ENCODE measurements around the gene AOAH.

AOAH gene

DNA sequence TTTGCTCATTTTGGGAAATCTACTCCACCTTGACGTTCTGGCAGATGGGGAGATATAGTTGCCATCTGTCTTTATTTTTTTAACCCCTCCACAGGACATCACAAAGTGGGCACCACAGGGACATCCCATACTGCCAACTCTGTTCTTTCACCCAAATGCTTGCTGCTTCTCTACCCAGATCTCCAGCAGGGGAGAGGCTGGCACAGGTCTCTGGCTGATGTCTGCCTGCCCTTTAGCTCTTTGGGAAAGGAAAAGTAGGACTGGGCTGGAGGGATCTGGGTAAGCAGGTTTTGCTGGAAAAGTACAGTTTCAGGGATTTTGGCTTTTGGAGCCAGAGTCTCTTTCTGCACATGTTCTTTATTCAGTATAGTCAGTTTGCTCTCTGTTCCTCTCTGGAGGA, 178.0 kb downstream of the AOAH start:
- no peak for DNase-seq (ENCODE audit: low spot score)

DNA sequence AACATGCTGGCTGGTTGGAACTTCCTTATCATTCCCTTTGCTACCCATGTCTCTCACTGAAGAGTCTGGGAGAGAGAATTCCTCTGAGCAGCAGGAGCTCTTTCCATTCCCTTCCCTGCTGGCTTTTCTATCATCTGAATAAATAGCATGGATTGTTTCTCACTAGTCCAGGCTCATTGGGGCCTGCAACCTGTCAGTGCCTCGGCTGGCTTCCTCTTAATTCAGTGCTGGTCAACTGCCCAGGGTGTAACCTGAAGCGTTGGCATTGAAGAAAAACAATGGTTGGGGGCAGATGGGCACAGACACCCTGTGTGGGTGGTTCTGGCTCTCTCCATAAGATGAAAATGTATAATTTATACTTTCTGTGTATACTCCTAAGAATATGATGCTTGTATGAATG, 179.0 kb downstream of the AOAH start:
- no peak for DNase-seq (ENCODE audit: low spot score)

- no peak for DNase-seq (ENCODE audit: low spot score)
These were observed 186.2 kb downstream of the AOAH start for GRCh38 chr7:36538126-36538525.

- DNase-seq (ENCODE audit: low spot score): no peak
These were observed 188.2 kb downstream of the AOAH start for GRCh38 chr7:36535866-36536664.

- DNase-seq (ENCODE audit: low spot score): no peak
These were observed 190.6 kb downstream of the AOAH start for GRCh38 chr7:36533717-36534116.

GRCh38 chr7:36532981-36533499, 191.3 kb downstream of the AOAH start:
- no peak for DNase-seq (ENCODE audit: low spot score)

GRCh38 chr7:36531951-36532350, 192.3 kb downstream of the AOAH start:
- DNase-seq (ENCODE audit: low spot score): no peak

- DNase-seq (ENCODE audit: low spot score): no peak
These were observed 193.8 kb downstream of the AOAH start for GRCh38 chr7:36530456-36530855.

DNA sequence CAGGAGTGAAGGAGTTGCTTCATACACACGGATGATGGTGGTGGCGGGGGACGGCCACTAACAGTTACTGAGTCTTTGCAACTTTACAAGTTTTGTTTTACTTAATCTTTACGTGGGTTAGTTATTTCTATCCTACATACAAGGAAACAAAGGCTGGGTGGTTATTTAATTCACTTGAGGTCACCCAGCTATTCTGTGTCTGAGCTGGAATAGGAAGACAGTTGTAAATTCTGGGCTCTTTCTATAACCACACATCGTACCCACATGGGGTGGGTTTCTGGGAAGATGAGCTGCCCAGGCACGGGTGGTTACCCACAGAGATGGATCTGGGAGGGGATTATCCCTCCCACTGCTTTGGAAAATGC, 196.8 kb downstream of the AOAH start:
- DNase-seq (ENCODE audit: low spot score): no peak

DNA sequence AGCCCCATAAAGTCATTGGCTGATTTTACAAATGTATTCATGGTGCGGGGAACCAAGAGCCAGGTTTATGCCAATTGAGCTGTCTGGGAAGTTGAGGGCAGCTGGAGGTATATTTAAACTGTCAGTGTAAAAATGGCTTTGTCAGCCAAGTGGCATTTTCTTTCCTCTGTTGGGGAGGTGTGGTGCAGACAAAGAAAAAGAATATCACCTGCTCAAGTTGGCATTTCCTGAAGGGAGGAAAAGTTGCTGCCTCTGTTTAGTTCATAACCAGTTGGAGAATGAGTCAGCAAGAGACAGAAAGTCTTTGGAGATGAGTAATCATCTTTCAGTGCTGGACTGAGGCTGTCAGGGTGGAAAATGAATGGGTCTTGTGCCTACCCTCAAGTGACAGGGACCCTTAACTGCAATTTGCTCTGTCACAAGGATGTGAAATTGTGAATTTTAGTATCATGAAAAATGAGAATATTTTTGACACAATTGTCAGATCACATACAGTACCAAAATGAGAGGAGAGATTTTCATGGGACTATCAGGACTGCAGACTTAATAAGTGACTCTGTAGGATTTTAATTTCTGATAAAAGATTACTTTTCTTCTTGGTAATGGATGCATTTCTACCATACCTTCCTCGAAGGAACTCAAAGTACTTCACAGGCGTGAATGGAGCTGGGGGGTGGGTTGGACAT, 197.3 kb downstream of the AOAH start:
- DNase-seq (ENCODE audit: low spot score): no peak

- DNase-seq (ENCODE audit: low spot score): no peak
These were observed 200.8 kb downstream of the AOAH start for GRCh38 chr7:36523371-36524101.

- DNase-seq (ENCODE audit: low spot score): no peak
These were observed 201.8 kb downstream of the AOAH start for GRCh38 chr7:36522453-36523007.

DNA sequence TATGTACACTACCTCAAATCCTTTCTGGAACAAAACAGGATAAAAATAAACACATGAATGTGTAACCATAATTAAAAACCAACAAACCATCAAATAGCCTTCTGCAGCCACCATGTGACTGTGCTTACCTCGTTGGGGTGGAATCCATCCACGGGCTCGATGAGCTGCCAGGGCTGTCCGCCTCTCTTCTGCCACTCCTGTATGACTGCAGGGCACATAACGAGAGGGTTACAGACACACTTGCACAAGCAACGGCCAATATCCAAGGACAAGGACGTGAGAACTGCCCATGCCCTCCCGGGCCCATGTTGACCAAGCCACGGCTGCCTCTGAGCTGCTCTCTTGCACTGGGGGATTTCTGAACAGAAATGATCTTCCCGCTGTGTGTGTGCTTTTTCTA, 202.4 kb downstream of the AOAH start:
- DNase-seq (ENCODE audit: low spot score): no peak

- DNase-seq (ENCODE audit: low spot score): no peak
These were observed 203.2 kb downstream of the AOAH start for GRCh38 chr7:36521133-36521532.

GRCh38 chr7:36515847-36516246, 208.4 kb downstream of the AOAH start:
- DNase-seq (ENCODE audit: low spot score): no peak

DNA sequence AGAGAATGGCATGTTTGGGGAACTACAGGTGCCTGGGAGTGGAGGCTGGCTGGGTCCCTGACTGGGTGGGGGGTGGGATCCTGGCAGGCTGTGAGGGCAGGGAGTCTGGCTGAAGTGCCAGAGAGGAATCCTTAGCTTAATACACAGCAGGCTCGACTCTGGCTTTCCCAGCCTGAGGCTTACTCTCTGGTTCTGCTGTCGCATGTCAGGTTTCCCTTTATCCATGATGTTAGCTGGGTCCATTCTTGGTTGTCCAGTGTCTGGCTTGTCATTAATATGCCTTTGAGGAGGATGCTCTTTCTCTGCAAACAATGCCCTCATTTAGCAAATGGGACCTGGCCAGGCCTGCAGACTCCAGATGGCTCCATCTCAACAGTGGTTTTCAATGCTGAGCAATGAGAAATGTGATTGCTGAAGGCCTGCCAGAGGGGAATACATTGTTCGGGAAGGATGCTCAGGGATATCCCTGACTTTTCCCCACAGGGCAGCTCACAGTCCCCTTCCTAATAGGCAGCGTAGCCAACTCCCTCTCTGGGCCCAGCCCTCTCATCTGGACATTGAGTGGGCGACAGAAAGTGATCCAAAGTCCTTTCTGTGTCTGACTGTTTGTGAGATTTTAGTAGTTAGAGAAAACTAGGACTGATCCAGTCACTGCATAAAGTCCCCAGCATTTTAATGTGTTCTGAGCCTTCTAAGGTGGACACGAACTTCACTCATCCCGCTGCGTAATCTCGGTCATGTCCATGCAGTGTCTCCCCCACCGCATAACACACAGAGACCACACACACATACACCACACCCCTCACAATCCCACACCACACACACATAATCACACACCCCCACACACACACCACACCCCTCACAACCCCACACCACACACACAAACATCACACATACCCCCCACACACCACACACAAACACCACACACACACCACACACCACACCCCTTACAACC, 209.7 kb downstream of the AOAH start:
- DNase-seq (ENCODE audit: low spot score): no peak

DNA sequence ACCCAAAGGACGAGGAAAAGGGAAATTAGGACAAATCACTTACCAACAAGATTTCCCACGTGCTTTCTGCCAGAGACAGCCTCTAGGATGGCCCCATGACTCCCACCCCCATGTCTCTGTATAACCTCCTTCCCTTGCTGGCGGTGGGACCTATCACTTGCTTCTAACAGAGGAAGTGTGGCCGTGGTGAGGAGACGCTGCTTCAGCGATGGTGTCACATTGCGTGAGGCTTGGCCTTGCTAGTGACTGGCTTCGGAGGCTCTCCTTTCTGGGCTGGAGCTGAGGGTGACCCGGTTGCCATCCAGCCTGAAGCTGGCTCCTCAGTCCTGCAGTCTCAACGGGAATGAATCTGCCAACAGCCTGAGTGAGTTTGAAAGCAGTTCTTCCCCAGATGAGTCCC, 210.9 kb downstream of the AOAH start:
- no peak for DNase-seq (ENCODE audit: low spot score)

DNA sequence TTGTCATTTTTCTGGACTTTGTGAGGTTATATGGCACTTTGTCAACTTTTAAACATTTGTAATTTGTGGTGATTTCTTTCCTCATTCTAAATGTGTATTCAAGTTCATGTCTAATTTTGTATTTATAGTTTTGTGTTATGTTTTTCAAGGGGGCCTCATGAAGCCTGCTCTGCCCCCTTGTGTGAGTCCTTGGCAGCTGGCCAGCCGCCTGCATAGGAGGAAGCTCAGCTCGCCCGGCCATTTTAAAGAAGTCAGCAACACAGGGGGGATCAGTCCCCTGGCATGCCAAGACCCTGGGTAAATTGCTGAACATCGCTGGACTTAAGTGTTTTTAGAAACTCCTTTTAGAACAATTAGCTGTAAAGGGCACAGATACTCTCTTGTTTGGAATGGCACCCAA, 211.7 kb downstream of the AOAH start:
- no peak for DNase-seq (ENCODE audit: low spot score)

DNA sequence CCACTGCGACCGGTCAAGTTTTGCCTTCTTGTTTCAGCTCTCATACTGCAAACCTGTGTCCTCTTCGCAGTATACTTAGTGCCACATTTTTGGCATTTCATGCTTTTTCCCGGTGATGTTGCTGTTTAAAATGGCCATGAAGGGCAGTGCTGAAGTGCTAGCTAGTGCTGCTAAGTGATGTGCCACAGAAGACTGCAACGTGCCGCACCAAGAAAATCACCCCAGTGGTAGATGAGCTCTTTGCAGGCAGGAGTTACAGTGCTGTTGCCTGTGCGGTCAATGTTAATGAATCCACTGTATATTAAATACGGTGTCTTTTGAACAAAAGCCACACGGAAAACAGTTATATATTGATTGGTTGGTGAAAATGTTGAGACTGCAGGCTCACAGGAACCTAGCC, 214.3 kb downstream of the AOAH start:
- DNase-seq (ENCODE audit: low spot score): no peak

- no peak for DNase-seq (ENCODE audit: low spot score)
These were observed 216.5 kb downstream of the AOAH start for GRCh38 chr7:36507475-36508440.

All from hematopoietic multipotent progenitor cell treated with erythropoietin and hydrocortisone succinate and interleukin-3 and kit ligand, for 15 days (in vitro differentiated cells).